ENCODE measurements around the gene ZNF750.

The ZNF750 gene

DNA sequence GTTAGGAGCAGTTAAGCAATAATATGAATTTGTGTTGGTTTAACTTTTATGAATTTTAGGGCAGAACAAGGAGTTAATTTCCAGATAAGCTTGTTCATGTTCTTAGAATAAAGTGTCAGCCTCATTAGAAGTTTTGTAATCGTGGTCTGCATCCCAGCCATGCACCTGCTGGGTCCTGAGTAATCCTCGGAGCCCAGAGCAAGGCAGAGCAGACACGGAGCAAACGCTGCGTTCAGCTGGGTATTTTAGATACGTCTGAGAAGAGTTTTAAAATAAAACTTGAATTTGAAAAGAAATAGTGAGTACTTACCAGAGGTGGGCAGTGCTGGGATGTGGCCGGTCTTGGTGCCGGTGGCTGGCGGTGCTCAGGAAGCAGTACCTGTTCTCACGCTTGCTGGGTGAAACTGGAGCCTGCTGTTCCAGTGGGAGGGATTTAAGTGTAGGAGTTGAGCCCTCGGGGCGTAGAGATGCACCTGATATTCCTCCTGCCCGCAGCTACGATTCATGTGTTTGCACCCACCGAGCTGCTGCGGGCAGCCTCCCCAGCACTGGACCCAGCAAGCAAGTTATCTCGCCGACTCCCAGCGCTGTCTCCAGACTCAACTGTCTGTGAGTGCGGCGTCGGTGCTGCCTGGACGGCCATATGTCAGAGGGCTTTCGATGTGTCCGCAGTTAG, at the start of gene ZNF750:
TSS of gene ZNF750 (minus strand) at position 406 of the 676 bp plus-strand sequence. CDS start 7,568 bp downstream, outside the sequence.
- no peak for ATAC-seq
- DNase-seq = no peak

DNA sequence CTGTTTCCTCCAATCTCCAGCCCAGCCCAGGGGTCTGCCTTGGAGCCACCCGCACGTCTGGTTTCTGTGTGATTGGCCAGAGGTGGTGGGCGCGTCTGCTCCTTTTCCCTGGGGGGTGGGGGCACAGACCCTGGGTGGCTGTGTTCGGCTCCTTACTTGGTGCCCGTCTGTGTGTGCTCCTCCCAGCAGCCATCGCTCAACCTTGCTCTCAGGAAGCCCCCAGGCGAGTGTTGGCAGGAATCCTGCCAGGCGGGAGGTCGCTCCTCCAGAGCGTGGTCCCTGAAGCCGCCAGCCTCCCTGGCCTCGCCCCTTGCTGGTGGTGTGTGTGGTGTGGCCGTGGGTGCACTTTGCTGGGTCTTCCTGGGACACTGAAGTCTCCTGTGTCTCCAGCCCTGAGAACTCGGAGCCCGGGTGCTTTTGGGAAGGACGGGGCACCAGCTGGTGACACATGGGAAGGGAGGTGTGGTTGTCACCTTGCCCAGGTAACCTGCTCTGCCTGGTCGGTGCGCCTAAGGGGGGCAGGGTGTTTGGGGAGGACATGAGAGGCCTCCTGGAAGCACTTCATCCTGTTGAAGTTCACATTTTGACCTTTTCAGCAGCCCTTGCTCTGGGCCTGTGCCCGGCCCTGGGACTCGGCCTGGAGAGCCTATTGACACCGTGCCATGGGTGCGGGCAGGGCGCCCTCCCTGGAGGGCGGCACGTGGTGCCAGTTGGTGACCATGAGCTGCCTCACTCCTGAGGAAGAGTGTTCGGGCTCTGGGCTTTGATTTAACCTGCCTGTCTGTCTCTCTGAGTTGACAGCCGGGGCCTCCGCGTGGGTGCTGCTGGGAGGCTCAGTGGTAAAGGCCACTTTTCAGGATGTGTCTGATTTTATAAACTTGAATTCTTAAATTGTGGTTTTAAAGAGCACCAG, 49.0 kb upstream of the ZNF750 start:
- ATAC-seq (no peak), DNase-seq (no peak)

DNA sequence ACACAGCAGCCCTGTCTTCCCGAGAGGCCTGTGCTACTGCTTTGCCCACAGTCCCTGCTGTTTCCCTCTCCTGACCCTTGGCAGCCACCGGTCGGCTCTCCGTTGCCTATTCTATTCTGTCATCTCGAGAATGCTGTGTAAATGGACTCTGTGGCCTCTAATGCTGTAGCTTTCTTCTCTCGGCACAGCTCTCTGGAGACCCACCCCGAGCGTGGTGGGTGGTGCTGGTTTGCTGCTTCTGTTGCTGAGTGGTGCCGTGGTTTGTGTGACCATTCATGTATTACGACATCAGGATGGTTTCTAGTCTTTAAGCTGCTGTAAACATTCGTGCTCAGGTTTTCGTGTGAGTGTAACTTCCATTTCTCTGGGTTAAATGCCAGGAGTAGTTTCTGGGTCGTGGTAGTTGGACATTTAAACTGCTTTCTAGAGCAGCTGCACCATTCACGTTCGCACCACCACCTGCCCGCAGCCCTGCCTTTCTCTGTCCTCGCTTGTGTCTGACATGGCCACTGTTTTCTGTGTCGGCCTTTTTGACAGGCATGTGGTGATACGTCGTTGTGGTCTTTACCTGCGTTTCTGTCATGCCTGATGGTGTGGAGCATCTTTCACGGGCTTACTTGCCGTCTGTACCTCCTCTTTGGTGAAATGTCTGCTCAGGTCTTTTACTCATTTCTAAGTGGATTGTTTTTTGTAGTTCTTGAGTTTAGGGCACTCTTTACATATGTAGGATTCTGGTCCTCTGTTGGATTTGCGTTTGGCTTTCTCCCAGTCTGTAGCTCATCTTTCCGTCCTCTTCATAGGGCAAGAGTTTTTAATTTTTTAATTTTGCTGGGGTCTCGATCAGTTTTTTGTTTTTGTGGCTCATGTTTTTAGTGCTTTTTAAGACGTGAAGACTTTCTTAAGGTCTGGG, 47.7 kb upstream of the ZNF750 start:
- DNase-seq = no peak
- ATAC-seq = no peak

- DNase-seq (peak; percentile 52), ATAC-seq (peak; percentile 35)
Observed at GRCh38 chr17:82884970-82885353, 45.1 kb upstream of the ZNF750 start.

- ATAC-seq (no peak), DNase-seq (no peak)
Observed at GRCh38 chr17:82884341-82884969, 44.6 kb upstream of the ZNF750 start.

DNA sequence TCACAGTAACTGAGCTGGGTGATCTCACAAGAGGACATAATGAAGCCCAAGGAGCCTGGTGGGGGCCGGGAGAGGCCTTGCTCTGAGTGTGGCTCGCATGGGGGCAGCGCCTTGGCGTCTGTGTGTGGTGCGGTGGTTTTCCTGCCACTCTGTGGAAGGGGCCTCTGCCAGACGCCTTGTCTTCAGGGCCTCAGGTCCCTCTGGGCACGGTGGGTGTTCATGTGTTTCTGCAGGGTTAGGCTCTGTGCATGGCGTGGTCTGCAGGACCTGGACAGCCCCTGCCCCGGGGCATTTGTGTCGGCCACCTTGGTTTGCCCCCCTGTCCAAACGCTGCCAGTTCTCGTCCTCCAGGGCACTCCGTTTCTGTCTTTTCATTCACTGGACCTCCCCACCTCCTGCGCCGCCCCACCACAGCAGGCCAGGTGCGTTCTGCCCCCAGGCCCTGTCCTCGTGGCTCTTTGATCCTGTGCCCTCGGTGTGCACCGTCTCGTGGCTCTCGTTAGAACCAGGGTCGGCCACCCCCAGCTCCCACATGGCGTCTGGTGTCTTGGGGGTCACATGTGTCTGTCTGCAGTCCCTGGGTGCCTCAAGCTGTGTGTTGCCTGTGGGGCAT, 43.7 kb upstream of the ZNF750 start:
- DNase-seq = no peak
- no peak for ATAC-seq

- DNase-seq (peak; percentile 74), ATAC-seq (peak; percentile 92)
Observed at GRCh38 chr17:82882715-82883418, 43.0 kb upstream of the ZNF750 start.

GRCh38 chr17:82881900-82882714, 42.3 kb upstream of the ZNF750 start:
- ATAC-seq = no peak
- no peak for DNase-seq

DNA sequence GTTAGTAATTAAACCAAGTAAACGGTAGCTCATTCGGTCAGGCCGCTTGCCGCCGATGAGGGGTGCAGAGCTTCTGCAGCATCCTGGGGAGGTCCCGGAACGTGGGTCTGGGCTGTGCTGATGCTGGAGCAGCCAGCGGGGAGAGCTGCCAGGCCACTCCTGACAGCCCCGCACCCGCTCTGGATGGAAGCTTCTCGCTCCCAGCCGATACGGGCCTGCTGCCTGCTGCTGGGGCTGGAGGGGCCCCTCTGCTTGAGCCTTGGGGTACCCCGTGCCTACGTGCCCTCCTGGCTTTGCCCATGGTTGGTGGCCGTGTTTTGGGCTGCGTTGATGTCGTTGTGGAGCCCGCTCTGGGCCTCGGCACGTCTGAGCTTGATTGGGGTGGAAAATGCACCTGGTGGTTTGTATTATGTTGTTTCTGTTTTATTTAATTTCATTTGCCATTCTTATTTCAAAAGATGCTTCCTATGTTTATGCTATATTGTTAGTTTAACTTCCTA, 41.6 kb upstream of the ZNF750 start:
- ATAC-seq (no peak), DNase-seq (no peak)

DNA sequence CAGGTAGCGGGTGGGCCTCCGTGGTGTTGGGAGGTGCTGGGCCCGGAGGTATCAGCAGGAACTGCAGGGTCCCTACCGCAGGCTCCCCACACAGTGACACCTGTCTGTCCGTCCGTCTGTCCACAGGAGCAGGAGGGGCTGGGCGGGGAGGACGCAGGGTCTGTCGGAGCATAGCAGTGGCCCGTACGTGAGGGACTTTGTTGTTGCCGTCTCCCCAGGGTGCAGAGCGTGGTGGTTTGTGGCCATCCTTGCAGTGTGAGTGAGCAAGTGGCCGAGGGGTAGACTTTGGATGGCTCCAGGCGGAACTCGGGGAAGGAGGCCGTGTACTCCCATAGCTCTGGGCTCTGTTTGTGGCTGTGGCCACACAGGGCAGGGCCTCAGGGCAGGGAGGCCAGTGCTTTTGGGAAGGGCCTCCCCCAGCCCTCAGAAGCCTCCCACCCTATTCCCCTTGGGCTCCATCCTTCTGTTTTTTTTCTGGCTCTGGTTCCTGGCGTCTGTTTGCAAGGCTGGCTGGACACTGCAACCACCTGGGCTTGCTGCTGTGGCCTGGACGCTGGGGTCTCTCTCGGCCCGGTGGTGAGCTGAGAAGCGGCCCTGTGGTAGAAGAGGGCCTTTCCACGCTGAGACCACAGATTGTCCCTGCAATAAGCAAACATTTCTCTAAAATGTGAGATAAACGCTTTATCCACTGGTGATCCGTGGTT, 41.0 kb upstream of the ZNF750 start:
- ATAC-seq (no peak), DNase-seq (no peak)

DNA sequence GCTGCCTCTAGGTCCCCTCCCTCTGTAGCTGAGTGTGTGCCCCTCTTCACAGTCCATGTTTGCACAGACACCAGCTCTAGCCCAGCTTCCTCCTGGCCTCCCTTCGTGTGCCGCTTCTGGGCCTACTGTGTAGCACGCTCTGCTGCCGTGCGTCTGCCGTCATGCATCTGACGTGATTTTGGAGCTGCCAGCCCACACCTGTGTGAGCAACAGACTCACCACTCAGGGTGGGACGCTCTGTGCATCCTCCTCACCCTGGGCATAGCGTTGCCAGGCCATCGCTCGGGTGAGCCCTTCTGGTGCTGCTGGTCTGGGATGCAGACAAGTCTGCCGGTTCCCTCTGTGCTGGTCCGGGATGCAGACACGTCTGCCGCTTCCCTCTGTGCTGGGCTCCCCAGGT, 39.4 kb upstream of the ZNF750 start:
- ATAC-seq = no peak
- no peak for DNase-seq

DNA sequence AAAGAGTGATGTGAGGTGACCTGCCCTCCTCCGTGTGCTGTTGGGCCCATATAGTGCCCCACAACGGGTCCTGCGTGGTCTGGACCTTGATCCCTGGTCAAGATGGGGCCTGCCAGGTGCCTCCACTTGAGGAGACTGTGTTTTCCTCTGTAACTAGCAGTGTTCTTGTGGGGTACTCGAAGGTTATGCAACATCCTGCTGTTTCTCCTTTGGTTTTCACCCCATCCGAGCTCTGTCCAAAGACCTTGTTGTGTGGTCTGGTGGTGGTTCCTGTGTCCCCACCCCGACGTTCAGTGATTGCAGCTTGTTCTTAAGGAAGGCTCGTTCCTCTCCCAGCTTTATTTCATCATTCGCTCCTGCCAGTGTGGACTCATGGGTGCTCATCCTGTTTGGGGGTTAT, 38.7 kb upstream of the ZNF750 start:
- DNase-seq (no peak), ATAC-seq (no peak)

- peak; percentile 50 for ATAC-seq
- no peak for DNase-seq
Observed at GRCh38 chr17:82876602-82877379, 37.0 kb upstream of the ZNF750 start.

DNA sequence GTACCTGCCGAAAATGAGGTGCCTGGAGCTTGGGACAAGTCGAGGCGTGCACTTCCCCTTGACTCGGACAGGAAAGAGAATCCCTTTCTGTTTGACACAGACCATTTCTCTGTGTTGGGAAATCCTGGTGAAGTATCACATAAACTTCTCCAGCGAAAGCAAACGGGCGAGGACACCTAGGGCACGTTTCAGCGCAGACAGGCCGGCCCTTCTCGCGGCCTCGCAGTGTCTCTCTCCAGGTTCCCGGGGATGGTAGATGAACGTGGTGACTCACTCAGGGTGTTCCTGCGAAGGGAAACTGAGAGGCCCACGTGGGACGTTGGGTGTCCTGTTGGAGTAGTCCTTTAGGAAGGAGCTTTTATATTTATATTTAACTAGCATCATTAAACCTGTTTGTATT, 36.3 kb upstream of the ZNF750 start:
- DNase-seq (no peak), ATAC-seq (no peak)

DNA sequence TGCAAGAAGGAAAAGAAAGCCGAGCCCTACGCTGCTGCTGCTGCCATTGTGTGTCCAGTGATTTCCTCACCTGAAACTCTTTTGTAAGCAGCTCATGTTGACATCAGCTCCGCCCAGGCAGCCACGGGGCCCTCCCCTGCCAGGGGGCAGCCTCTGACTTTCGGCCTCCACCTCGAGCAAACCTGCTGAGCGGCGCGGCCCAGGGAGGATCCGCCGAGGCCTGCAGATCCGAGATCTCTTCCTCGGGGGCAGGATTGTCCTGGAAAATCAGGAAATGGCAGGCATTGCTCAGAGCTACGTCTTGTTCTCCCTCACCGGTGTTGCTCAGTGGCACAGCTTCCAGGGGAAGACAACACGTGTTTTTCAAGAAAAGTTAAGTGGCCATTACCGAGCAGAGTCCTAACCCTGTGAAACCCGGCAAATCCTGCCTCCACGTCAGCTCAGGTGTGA, 35.6 kb upstream of the ZNF750 start:
- DNase-seq (no peak), ATAC-seq (no peak)

GRCh38 chr17:82874011-82874835, 34.4 kb upstream of the ZNF750 start:
- DNase-seq (no peak), ATAC-seq (no peak)

DNA sequence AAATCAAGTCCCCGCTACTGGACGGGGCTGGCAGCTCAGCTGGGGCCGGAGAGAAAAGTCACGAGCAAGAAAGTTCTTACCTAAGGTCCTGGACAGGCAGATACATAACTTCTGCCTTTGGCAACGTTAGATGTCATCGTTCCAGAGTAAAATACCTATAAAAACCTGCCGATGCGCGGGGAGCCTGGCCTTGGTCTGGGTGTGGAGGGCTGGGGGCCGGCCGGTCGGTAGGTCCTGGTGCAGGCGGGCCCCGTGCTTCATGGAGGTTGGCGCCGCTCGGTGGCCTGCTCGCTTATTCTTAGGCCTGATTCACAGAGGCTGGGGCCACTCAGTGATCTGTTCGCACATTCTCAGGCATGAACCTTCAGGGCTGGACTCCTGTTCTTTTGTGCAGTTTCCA, 33.7 kb upstream of the ZNF750 start:
- no peak for ATAC-seq
- no peak for DNase-seq
